Kidney epithelial cell (primary cell): ENCODE results near the gene FRMPD3. TPM values are rescaled to one million over a fixed set of nuclear protein-coding genes. Genes with fewer than 3 reads are reported as not detected.

Experiments used
- DNase-seq: peaks from one replicate; pipeline ENCODE4 v3.0.0-alpha.2; 2010; ENCODE audit warnings: low read depth
- H3K27me3 ChIP-seq: 2 replicates; pipeline ENCODE4 v1.6.0; 2011; ENCODE audit warnings: low read length; ENCODE audit not compliant: control insufficient read depth, insufficient read depth
- H3K36me3 ChIP-seq: 2 replicates; pipeline ENCODE4 v1.5.1; 2011; ENCODE audit warnings: low read length; ENCODE audit not compliant: control insufficient read depth, insufficient read depth
- H3K4me3 ChIP-seq: 2 replicates; pipeline ENCODE4 v1.5.1; 2011; ENCODE audit warnings: low read depth, mild to moderate bottlenecking, control low read depth, low read length
- total RNA-seq: library from RNA; depleted of rRNA; stranded (reverse); fragments of >200 nt; gene quantifications from 2 replicates; pipeline ENCODE4 v1.2.3, GENCODE V29; 2015
- TF ChIP-seq, protein P1 (sequence below): IDR thresholded peaks from 2 replicates; pipeline ENCODE4 v1.5.1; 2011; ENCODE audit warnings: mild to moderate bottlenecking, moderate library complexity, low read length, control low read depth, inconsistent platforms; ENCODE audit not compliant: insufficient read depth, poor library complexity, severe bottlenecking

The FRMPD3 gene
- total RNA-seq, 1 donor from 2014 or later, result 0.04 TPM

DNA sequence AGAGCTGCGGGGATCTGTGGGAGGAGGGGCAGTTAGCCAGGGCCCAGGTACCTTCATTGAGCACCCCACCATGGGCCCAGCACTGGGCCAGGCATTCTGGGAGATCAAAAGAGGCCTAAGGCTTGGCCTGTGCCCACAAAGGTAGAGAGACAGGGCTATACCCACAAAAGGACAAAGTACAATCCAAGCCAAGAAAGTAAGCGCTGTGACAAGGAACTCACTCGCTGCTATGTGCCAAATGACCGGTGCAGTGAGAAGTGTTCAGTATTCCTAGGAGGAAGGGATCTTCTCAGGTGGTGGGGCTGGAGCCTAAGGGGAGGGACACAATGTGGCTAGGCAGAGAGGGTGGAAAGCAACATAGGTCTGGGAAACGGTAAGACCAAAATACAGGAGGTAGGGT, 8.8 kb upstream of the FRMPD3 start:
- TF ChIP-seq, protein P1, sequence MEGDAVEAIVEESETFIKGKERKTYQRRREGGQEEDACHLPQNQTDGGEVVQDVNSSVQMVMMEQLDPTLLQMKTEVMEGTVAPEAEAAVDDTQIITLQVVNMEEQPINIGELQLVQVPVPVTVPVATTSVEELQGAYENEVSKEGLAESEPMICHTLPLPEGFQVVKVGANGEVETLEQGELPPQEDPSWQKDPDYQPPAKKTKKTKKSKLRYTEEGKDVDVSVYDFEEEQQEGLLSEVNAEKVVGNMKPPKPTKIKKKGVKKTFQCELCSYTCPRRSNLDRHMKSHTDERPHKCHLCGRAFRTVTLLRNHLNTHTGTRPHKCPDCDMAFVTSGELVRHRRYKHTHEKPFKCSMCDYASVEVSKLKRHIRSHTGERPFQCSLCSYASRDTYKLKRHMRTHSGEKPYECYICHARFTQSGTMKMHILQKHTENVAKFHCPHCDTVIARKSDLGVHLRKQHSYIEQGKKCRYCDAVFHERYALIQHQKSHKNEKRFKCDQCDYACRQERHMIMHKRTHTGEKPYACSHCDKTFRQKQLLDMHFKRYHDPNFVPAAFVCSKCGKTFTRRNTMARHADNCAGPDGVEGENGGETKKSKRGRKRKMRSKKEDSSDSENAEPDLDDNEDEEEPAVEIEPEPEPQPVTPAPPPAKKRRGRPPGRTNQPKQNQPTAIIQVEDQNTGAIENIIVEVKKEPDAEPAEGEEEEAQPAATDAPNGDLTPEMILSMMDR, result no peak
- Histone ChIP-seq H3K4me3 (no peak overlapping the region), H3K36me3 (no peaks in the 10 kb centered on the region), H3K27me3 (peaks cover 22% of the 10 kb centered on the region)
- no peak for DNase-seq

- Histone ChIP-seq H3K4me3 (no peak overlapping the region), H3K36me3 (no peaks in the 10 kb centered on the region), H3K27me3 (peaks cover 23% of the 10 kb centered on the region)
- TF ChIP-seq, protein P1, result no peak
- no peak for DNase-seq
Measured at GRCh38 chrX:107442914-107443527, 6.4 kb upstream of the FRMPD3 start.

DNA sequence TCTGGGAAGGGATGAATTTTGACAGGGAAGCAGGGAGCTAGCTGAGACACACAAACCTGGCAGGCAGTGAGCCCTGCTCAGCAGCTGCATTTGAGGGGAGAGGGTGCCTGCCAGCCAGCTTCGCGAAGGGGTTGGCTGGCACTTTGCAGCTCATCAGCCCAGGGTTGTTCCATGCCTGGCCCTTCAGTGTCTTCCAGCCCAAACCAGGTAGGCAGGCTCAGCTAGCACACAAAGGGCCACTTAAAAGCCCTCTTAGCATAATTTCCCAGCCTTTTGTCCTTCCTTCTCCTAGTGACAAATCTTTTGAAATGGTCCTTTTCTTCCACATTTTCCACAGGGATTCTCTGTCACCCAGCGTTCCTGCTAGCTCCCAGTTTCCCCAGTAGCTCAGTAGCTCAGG, 4.3 kb upstream of the FRMPD3 start:
- Histone ChIP-seq H3K27me3 (peaks cover 28% of the 10 kb centered on the region), H3K36me3 (no peaks in the 10 kb centered on the region), H3K4me3 (no peak overlapping the region)
- TF ChIP-seq, protein P1, result no peak
- no peak for DNase-seq

GRCh38 chrX:107445631-107446030, 3.8 kb upstream of the FRMPD3 start:
- H3K4me3 ChIP-seq, result no peak overlapping the region
- TF ChIP-seq, protein P1, result no peak

DNA sequence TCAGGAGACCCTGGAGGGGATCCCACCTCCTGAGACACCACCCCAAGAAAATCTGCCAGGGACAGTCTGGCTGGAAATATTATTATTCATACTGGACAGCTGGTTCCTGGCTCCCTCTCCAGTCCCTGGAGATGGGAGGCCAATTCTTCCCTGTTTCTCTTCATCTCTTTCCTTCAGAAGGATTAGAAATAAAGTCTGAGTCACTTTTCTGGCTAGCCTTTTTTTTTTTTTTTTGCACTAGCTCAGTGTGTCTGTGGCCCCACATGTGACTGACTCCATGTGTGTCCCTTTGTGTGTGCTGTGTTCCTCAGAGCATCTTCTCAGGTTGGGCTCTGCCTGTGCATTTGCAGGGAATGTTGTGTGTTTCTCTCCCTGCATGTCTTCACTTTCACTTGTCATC, 1.8 kb upstream of the FRMPD3 start:
- H3K27me3 ChIP-seq, result peaks cover 34% of the 10 kb centered on the region

More at GRCh38 chrX:107445631-107446030, 3.8 kb upstream of the FRMPD3 start:
- peaks cover 33% of the 10 kb centered on the region for H3K27me3 ChIP-seq
- DNase-seq, result no peak
- no peaks in the 10 kb centered on the region for H3K36me3 ChIP-seq

More for the DNA sequence above, 1.8 kb upstream of the FRMPD3 start:
- DNase-seq, result no peak
- Histone ChIP-seq H3K4me3 (no peak overlapping the region), H3K36me3 (no peaks in the 10 kb centered on the region)
- TF ChIP-seq, protein P1, result no peak
